CD4-positive, alpha-beta T cell treated with Interleukin-6 at 100 ng/mL for 8 hours (primary cell): ENCODE measurements around the gene NPPB.
"Not testable (repeated sequence)": the region's sequence is repeated elsewhere in the genome, so short reads cannot be mapped to it uniquely, and the experiment has no call there.

Source experiments
- DNase-seq: peaks from one replicate; pipeline ENCODE4 v3.0.0-alpha.2; 2020; ENCODE audit warnings: mixed read lengths, low spot score

NPPB gene

GRCh38 chr1:11858613-11858967, at the start of gene NPPB:
TSS of gene NPPB (minus strand) at chr1:11858945. CDS start at chr1:11858833, 112 bp downstream.
- DNase-seq = no peak

DNA sequence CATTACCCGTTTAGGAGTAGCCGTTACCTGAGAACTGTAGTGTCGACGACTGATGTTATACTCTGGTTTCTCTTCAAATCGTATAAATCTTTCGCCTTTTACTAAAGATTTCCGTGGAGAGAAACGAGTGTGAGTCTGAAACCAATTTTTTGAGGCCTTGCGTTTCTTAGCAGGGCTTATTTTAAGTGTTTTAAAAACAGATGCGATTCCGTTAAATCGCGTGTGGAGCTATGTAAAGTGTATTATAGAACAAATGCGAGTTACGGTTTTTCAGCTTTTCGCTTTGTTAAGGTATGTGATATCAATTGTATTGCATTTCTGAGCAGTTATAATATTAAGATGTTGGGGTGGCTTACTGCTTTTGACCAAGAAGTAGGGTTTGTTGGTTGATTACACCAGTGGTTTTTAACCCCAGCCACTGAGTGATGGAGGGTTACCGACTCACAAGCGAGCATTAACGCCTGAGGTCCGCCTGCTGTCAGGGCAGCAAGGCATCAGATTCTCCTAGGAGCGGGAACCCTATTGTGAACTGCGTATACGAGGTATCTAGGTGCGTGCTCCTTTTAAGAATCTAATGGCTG, 49.4 kb upstream of the NPPB start:
- peak; percentile 80 for DNase-seq

DNA sequence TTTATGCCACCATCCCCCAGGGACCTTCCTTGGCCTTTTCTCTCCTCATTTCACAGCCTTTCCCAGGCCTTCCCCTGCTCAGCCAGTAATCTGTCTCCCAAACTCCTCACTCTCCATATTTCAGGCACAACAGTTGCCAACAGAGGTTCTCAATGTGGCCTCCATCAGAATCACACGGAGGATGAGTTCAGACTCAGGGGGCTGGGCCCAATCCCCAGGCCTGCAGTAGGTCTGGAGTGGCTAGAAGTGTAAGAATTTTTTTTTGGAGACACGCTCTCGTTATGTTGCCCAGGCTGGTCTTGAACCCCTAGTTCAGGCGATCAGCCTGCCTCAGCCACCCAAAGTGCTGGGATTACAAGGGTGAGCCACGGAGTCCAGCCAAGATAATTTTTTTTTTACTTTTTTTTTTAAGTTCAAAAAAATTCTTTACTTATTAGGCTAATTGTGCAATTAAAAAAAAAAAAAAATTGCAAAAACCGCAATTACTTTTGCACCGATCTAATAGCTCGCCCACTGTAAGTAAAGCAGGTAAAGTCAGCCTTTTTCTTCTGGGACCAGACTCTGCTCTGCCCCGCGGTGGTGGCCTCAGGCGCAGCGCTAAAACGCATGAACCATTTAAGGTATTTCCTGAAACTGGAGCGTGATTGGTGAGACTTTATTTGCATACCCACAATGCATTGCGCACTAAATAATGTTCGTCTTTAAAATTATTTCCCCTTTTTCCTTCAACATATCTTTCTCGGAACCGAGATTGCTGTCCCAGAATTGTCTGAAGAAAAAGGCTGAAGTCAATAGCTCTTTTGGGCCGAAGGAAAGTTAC, 48.7 kb upstream of the NPPB start:
- peak; percentile 93 for DNase-seq

- DNase-seq = no peak
These were observed 48.1 kb upstream of the NPPB start for GRCh38 chr1:11906870-11907269.

DNA sequence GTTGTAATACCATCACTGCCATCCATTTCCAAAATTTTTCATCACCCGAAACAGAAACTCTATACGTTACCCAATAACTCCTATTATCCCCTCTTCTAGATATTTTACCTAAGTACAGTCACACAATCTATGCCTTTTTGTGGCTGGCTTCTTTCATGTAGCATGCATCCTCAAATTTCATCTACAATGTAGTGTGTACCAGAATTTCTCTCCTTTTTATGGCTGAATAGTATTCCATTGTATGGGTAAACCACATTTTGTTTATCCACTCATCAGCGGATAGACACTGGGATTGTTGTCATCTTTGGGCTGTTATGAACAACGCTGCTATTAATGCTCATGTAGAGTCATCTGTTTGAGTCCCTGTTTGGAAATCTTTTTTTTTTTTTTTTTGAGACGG, 46.2 kb upstream of the NPPB start:
- no peak for DNase-seq

DNA sequence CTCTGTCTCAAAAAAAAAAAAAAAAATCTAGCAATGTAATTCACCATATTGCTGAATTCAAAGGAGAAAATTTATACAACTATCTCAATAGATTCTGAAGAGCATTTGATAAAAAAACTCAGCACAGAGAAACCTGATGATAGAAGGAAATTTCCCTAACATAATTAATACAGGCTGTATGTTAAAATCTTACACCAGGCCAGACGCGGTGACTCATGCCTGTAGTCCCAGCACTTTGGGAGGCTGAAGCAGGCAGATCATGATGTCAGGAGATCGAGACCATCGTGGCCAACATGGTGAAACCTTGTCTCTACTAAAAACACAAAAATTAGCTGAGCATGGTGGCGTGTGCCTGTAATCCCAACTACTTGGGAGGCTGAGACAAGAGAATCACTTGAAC, 45.4 kb upstream of the NPPB start:
- not testable (repeated sequence) for DNase-seq

GRCh38 chr1:11903210-11903609, 44.5 kb upstream of the NPPB start:
- no peak for DNase-seq

DNA sequence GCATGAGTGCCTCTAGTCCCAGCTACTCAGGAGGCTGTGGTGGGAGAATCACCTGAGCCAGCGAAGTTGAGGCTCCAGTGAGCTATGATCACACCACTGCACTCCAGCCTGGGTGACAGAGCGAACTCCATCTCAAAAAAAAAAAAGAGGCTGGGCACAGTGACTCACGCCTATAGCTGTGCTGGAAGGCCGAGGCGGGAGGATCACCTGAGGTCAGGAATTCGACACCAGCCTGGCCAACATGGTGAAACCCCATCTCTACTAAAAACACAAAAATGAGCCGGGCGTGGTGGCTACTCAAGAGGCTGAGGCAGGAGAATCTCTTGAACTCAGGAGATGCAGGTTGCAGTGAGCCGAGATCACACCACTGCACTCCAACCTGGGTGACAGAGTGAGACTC, 42.7 kb upstream of the NPPB start:
- DNase-seq = not testable (repeated sequence)

DNA sequence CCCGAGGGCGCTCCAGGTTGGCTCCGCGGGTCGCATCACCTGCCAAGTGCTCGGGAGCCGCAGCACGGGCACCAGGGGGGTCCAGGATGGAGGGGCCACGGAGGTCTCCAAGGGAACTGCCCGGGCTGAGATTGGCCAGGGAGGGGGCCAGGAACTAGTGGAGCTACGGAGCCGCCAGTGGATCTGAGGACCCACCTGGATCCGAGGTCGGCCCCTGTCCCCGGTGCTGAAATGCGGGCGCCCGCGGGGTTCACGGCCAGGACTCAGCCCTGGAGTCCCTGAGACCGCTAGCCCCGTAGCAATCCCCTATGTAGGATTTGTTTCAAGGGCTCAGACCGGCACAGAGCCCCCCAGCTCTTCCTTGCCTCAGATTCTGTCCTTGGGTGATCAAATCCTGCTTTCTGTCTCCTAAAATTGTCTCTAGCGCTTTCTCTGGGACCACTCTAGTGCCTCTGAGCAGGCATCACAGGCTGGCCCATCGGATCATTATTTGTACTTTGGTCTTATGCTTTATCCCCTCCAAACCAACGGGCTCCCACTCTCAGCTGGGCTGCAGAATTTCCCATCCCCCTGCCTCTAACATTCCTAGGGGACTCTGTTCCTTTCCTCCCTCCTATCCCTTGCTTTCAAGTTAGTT, 40.2 kb upstream of the NPPB start:
- DNase-seq = no peak

DNA sequence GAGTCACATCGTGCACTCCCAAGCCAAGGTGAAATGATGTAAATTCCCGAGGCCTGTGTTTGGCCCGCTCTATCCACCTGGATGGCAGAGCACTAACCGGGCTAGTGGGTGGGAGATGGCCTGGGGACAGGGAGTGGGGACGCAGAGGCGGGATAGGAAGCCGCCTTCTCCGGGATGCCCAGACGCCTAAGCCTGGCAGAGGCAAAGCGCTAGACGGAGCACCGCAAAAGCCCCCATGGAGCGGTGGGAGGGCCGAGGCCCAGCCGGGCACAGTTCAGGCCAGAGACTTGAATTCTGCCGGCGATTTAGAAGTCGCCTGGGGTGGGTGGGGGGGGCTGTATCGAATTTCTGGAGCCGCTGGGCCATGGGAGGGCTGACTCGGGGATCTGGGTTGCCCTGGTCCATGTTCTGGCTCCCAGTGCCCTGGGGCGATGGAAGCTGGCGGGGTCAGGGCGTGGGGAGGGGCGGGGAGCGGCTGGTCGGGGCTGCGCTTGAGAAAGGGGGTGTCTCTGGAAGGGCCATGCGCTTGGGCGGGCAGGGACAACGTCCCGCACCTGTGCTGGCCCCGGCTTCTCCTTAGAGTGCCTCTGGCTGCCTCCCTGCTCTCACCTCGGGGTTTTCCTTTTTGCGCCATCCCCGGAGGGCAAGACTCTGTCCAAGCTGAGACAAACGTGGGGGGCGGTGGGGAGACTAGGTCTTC, 39.5 kb upstream of the NPPB start:
- DNase-seq = no peak

- DNase-seq = not testable (repeated sequence)
These were observed 35.8 kb upstream of the NPPB start for GRCh38 chr1:11894501-11894900.

GRCh38 chr1:11893907-11894251, 35.1 kb upstream of the NPPB start:
- peak; percentile 64 for DNase-seq

- no peak for DNase-seq
These were observed 32.9 kb upstream of the NPPB start for GRCh38 chr1:11891433-11892186.

DNA sequence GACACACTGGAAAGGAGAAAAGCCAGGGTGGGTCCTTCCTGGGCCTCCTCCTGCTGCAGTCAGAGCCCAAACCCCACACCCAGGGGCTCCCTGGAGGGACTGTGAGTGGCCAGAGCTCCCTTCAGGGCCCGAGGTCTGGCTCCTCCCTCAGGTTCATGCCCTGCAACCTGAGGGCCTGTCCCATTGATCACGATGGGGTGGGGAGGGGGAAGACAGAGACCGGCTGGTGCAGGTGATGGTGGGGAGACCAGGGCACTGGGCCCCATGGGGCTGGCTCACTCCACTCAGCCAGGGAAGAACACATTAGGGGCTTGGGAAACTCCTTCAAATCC, 30.1 kb upstream of the NPPB start:
- no peak for DNase-seq

GRCh38 chr1:11888206-11888876, 29.6 kb upstream of the NPPB start:
- DNase-seq = no peak

DNA sequence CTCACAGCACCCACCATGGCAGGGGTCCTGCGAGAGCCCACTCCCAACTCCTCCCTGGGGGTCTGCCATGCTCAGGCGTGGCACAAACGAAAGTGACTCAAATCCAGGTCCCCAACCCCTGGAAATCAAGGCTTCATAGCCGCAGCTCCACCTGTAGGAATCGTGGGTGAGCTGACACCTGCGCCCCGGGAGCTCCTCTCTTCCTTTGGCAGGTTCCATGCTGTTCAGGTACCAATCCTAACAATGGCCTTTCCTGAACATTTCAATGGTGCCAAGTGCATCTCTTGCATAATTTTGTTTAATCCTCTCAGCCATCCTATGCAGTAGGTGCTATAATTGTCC, 28.9 kb upstream of the NPPB start:
- DNase-seq = no peak

- no peak for DNase-seq
These were observed 28.4 kb upstream of the NPPB start for GRCh38 chr1:11886986-11887665.

GRCh38 chr1:11885916-11886315, 27.2 kb upstream of the NPPB start:
- DNase-seq = no peak

DNA sequence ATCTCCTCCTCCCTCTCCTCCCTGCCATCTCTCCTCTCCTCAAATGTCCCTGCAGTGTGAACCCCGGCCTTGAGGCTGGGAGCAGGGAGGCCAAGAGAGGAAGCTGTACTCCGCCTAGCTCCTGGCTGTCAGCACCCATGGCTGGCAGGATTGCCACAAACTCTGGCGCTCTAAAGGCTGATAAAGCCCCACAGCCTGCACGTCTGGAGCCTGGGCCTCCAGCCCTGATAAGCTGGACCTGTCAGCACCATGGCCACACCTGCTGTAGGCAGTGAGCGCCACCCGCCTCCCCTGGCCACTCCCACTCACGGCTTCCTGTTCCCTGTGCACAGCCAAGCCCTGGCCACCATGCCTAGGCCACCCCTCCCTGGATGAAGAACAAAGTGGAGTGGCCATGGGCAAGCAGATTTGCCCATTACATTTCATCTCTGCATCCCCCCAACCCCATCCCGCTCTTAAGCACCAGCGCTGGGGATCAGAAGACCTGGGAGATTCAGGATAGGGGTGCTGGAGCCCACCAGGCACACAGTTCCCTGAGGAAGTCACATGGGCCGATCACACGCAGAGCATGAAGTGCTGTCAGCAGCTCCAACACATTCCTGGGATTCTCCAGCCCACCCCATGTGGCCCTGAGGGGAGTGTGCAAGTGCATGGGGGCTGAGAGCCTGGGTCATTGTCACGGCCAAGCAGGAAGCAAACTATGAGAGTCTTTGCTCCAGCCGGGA, 24.2 kb upstream of the NPPB start:
- DNase-seq = no peak

GRCh38 chr1:11881749-11882441, 23.1 kb upstream of the NPPB start:
- no peak for DNase-seq
